Uterus (tissue), 4 donors: ENCODE results near the gene RBM15. TPM values are rescaled to one million over a fixed set of nuclear protein-coding genes. Genes with fewer than 3 reads are reported as not detected.

ENCODE experiments used
- DNase-seq, 2 donors: peaks; one replicate each; pipeline ENCODE4 v3.0.0-alpha.2; 2019 to 2020
- H3K27ac ChIP-seq, 2 donors: fragments of 200-600 bp; sonication (generic); 1 replicate in 1 of 2; 2 replicates in 1 of 2; pipeline ENCODE4 v1.5.1; 2016 to 2018
- H3K27me3 ChIP-seq, 2 donors: fragments of 200-600 bp; sonication (generic); one replicate each; pipeline ENCODE4 v1.5.1; 2018 to 2019; ENCODE audit warnings: control low read depth in 1 of 2
- H3K36me3 ChIP-seq, 2 donors: fragments of 200-600 bp; sonication (generic); one replicate each; pipeline ENCODE4 v1.5.1; 2019; ENCODE audit warnings: control low read depth in 1 of 2
- H3K4me1 ChIP-seq, 2 donors: fragments of 200-600 bp; sonication (generic); one replicate each; pipeline ENCODE4 v1.5.1; 2018 to 2019; ENCODE audit warnings: control low read depth in 1 of 2
- H3K4me3 ChIP-seq, 2 donors: fragments of 200-600 bp; sonication (generic); 1 replicate in 1 of 2; 2 replicates in 1 of 2; pipeline ENCODE4 v1.5.1; 2018 to 2019; ENCODE audit warnings: mild to moderate bottlenecking in 1 of 2
- H3K9me3 ChIP-seq, 2 donors: fragments of 200-600 bp; sonication (generic); one replicate each; pipeline ENCODE4 v1.5.1; 2019; ENCODE audit warnings: control low read depth in 1 of 2
- POLR2A ChIP-seq, 2 donors: fragments of 450-650 bp; IDR thresholded peaks; one replicate each; pipeline ENCODE4 v1.6.1; 2016; ENCODE audit warnings: antibody characterized with exemption in 2 of 2, mild to moderate bottlenecking in 1 of 2, moderate library complexity in 1 of 2
- intact Hi-C: fragments of 100-400 bp; cut with DNase I; formaldehyde crosslinking; loops from one replicate; pipeline ENCODE4 v1.15.1; 2023; ENCODE audit warnings: low total_unique reads
- total RNA-seq, 4 donors: library from RNA; depleted of rRNA in 3 of 4; stranded (reverse); fragments of >200 nt in 3 of 4; gene quantifications; one replicate each; pipeline versions ENCODE4 v1.1.0 to v1.2.4, GENCODE V29; 2014 to 2023
- TF ChIP-seq, protein P1 (sequence below), 4 experiments: fragments of 200-600 bp in 2 of 4; fragments of 450-650 bp in 2 of 4; sonication (generic) in 2 of 4; IDR thresholded peaks; one replicate each; pipeline ENCODE4 v1.5.1; 2016 to 2019; ENCODE audit warnings: antibody characterized with exemption in 4 of 4, mild to moderate bottlenecking in 2 of 4, moderate library complexity in 1 of 4
- donor health status: DM: yes; HTN: yes; CAD: no.

The RBM15 gene
- total RNA-seq, 4 donors from 2014 or later: 9.2 to 71.1 (median 20.8) TPM

DNA sequence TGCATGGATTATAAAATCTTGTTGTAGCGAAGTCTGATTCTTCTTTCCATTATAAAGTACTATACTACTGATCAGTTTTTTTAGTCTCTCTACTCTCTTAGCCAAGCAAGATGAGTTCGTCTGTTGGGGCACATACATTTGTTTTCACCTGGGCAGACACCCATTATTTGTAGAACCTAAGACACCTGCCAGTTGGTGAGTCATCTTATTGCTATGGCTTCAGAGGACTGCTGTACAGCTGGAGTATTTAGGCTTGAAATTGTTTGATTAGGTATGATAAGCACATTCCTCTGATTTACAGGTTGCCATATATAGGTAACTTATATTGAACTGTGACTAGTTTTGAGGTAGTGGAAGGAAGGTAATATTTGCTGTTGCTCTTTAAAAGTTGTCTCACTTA, 17.2 kb downstream of the RBM15 start:
- Histone ChIP-seq H3K27ac (no peak overlapping the region), H3K4me1 (no peaks in the 10 kb centered on the region), H3K4me3 (no peak overlapping the region), H3K36me3 (no peaks in the 10 kb centered on the region), H3K27me3 (no peaks in the 10 kb centered on the region), H3K9me3 (no peaks in the 10 kb centered on the region)
- DNase-seq: no peak
- intact Hi-C loops: no loop called here
- TF ChIP-seq, protein P1, sequence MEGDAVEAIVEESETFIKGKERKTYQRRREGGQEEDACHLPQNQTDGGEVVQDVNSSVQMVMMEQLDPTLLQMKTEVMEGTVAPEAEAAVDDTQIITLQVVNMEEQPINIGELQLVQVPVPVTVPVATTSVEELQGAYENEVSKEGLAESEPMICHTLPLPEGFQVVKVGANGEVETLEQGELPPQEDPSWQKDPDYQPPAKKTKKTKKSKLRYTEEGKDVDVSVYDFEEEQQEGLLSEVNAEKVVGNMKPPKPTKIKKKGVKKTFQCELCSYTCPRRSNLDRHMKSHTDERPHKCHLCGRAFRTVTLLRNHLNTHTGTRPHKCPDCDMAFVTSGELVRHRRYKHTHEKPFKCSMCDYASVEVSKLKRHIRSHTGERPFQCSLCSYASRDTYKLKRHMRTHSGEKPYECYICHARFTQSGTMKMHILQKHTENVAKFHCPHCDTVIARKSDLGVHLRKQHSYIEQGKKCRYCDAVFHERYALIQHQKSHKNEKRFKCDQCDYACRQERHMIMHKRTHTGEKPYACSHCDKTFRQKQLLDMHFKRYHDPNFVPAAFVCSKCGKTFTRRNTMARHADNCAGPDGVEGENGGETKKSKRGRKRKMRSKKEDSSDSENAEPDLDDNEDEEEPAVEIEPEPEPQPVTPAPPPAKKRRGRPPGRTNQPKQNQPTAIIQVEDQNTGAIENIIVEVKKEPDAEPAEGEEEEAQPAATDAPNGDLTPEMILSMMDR (IDR thresholded peaks at IDR 0.05): no peak
- no peak for TF ChIP-seq POLR2A (IDR thresholded peaks at IDR 0.05)

DNA sequence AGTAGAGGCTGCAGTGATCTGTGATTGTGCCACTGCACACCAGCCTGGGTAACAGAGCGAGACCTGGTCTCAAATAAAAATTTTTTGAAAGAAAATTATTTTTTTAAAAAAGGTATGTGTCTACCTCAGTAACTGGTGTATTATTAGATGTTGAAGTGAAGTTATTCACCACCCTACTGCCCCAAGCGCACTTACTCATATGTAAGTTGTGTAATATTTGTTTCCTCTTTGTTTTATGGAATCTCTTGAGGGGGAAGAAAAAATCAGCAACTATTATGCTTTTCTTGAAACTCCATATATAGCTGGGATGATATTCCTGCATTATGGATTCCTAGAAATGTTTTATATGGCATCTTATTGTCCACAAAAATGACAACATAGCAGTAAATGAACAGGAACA, 21.3 kb downstream of the RBM15 start:
- Histone ChIP-seq H3K27ac (no peak overlapping the region), H3K9me3 (no peaks in the 10 kb centered on the region), H3K36me3 (no peaks in the 10 kb centered on the region), H3K4me3 (no peak overlapping the region), H3K27me3 (no peaks in the 10 kb centered on the region), H3K4me1 (no peaks in the 10 kb centered on the region)
- TF ChIP-seq, protein P1 (IDR thresholded peaks at IDR 0.05): no peak
- no peak for TF ChIP-seq POLR2A (IDR thresholded peaks at IDR 0.05)
- intact Hi-C loops: no loop called here
- DNase-seq: no peak

DNA sequence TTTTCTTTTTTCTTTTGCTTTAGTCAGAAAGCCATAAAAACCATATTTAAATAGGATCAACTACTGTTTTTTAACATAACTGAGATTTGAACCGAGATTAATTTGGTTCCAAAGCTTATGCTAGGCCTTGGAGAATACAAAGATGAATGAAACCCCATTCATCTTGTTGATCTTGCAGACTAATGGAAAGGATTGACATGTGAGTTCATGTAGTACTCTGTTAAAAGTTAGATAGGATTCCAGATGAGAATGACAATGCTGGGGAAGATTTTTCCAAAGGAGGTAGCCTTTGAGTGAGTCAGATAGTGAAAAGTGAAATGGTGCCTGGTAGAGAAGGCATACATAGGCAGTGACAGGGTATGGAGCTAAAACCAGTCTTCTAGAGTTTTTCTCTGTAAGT, 22.7 kb downstream of the RBM15 start:
- no peaks in the 10 kb centered on the region for H3K27me3 ChIP-seq
- no peak overlapping the region for H3K27ac ChIP-seq
- intact Hi-C loops: no loop called here
- TF ChIP-seq, protein P1 (IDR thresholded peaks at IDR 0.05): no peak
- TF ChIP-seq POLR2A (IDR thresholded peaks at IDR 0.05): no peak
- H3K9me3 ChIP-seq: no peaks in the 10 kb centered on the region
- H3K4me1 ChIP-seq: no peaks in the 10 kb centered on the region
- no peak overlapping the region for H3K4me3 ChIP-seq
- no peaks in the 10 kb centered on the region for H3K36me3 ChIP-seq
- no peak for DNase-seq

DNA sequence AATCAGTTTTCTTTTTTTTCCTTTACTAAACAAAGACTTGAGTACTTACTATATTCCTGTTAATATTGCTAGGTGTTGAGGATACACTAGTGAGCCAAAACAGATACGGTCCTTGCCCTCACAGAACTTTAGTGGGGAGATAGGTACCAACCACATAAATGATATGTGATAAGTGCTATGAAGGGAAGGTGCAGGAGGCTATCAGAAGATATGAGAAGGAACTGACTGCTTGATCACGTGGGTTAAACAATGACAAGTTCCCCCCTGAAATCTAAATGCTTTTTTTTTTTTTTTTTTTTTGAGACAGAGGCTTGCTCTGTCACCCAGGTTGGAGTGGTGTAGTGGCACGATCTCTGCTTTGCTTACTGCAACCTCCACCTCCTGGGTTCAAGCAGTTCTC, 25.0 kb downstream of the RBM15 start:
- no peaks in the 10 kb centered on the region for H3K36me3 ChIP-seq
- H3K4me1 ChIP-seq: no peaks in the 10 kb centered on the region
- no peaks in the 10 kb centered on the region for H3K27me3 ChIP-seq
- TF ChIP-seq, protein P1 (IDR thresholded peaks at IDR 0.05): no peak
- no peak for TF ChIP-seq POLR2A (IDR thresholded peaks at IDR 0.05)
- no peak overlapping the region for H3K4me3 ChIP-seq
- no peak for DNase-seq
- H3K9me3 ChIP-seq: no peaks in the 10 kb centered on the region
- no peak overlapping the region for H3K27ac ChIP-seq
- intact Hi-C loops: no loop called here

DNA sequence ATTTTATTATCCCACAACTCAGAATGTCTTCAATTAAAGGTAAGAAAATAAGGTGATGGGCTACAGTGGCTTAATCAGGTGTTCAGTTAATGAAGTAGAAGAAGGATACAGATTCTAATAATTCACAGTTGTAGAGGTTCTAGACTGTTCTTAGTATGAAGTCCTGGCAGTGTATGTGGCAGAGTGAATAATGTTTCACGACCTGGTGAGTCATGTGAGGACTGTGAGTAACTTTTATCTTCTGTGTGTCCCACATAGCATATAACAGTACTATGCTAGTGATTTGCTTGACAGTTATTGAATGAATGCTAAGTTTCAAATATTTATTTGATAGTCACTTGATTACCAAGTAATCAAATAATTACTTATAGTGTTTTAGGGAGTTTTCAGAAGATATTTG, 31.6 kb downstream of the RBM15 start:
- H3K36me3 ChIP-seq: no peaks in the 10 kb centered on the region
- H3K27me3 ChIP-seq: no peaks in the 10 kb centered on the region

More for the DNA sequence above, 31.6 kb downstream of the RBM15 start:
- Histone ChIP-seq H3K9me3 (no peaks in the 10 kb centered on the region), H3K4me1 (no peaks in the 10 kb centered on the region), H3K4me3 (no peak overlapping the region), H3K27ac (no peak overlapping the region)
- TF ChIP-seq, protein P1 (IDR thresholded peaks at IDR 0.05): no peak
- no peak for TF ChIP-seq POLR2A (IDR thresholded peaks at IDR 0.05)
- intact Hi-C loops: no loop called here
- no peak for DNase-seq
